SK-N-MC (cell line): ENCODE results near the gene TAOK1.
A peak's percentile ranks its signal among the peaks of the same experiment; 100 is the strongest.

Experiments used
- DNase-seq: peaks from one replicate; pipeline ENCODE4 v3.0.0-alpha.2; 2011; ENCODE audit warnings: low read depth, low spot score
- H3K27ac ChIP-seq: fragments of 200-600 bp; sonication (generic); 2 replicates; pipeline ENCODE4 v1.5.1; 2016; ENCODE audit warnings: mixed run types
- H3K36me3 ChIP-seq: fragments of 200-600 bp; sonication (generic); 2 replicates; pipeline ENCODE4 v1.6.1; 2017; ENCODE audit warnings: antibody characterized with exemption, low read length, mixed read lengths; ENCODE audit not compliant: insufficient read depth
- H3K4me3 ChIP-seq: fragments of 200-600 bp; sonication (generic); 2 replicates; pipeline ENCODE4 v1.5.1; 2016
- H3K9ac ChIP-seq: fragments of 200-600 bp; sonication (generic); 2 replicates; pipeline ENCODE4 v1.8.0; 2017; ENCODE audit warnings: mixed run types, mixed read lengths; ENCODE audit not compliant: insufficient read length
- H3K9me3 ChIP-seq: fragments of 200-600 bp; sonication (generic); 2 replicates; pipeline ENCODE4 v1.6.1; 2017; ENCODE audit warnings: low read depth, mild to moderate bottlenecking, antibody characterized with exemption, low read length, moderate library complexity, mixed read lengths
- EZH2 ChIP-seq: fragments of 200-600 bp; sonication (generic); IDR thresholded peaks from one replicate; pipeline ENCODE4 v1.6.1; 2017; ENCODE audit warnings: antibody characterized with exemption
- FOXP2 ChIP-seq: optimal IDR thresholded peaks from 2 replicates; pipeline ENCODE3; 2011; ENCODE audit warnings: mild to moderate bottlenecking, moderate library complexity; ENCODE audit not compliant: insufficient read depth; ENCODE audit errors: extremely low read length, control extremely low read depth
- POLR2AphosphoS5 ChIP-seq: IDR thresholded peaks from 2 replicates; pipeline ENCODE4 v1.6.1; 2012; ENCODE audit warnings: mild to moderate bottlenecking, low read depth, low read length, borderline replicate concordance

TAOK1 gene

GRCh38 chr17:29588562-29589411 lies 198.6 kb downstream of the TAOK1 start:
- H3K27ac ChIP-seq = no peak overlapping the region
- peak overlapping the region; percentile 88 for H3K4me3 ChIP-seq
- TF ChIP-seq POLR2AphosphoS5 (no peak), EZH2 (no peak), FOXP2 (no peak)
- H3K36me3 ChIP-seq = no peaks in the 10 kb centered on the region
- no peaks in the 10 kb centered on the region for H3K9me3 ChIP-seq
- H3K9ac ChIP-seq = peak overlapping the region; percentile 75
- no peak for DNase-seq

- Histone ChIP-seq H3K9me3 (no peaks in the 10 kb centered on the region), H3K9ac (peak within 1 kb of the TSS; percentile 75), H3K27ac (peak within 1 kb of the TSS; percentile 47), H3K36me3 (no peaks in the 10 kb centered on the region), H3K4me3 (peak within 1 kb of the TSS; percentile 88)
- no peak for DNase-seq
- no peak for TF ChIP-seq EZH2
- TF ChIP-seq POLR2AphosphoS5 = peak; percentile 16; the same call in 1 of the 2 replicates
- TF ChIP-seq FOXP2 = no peak
Measured at GRCh38 chr17:29589524-29590410, 199.6 kb downstream of the TAOK1 start, which contains the start of gene GIT1. Gene GIT1, minus strand, starts transcription at chr17:29589648. Its CDS starts 270 bp downstream, at chr17:29589378.

GRCh38 chr17:29590411-29591145 lies 200.4 kb downstream of the TAOK1 start:
- Histone ChIP-seq H3K4me3 (peak overlapping the region; percentile 80), H3K27ac (peak overlapping the region; percentile 22), H3K9me3 (no peaks in the 10 kb centered on the region), H3K36me3 (no peaks in the 10 kb centered on the region), H3K9ac (peak overlapping the region; percentile 73)
- TF ChIP-seq POLR2AphosphoS5 = no peak; the same call in 1 of the 2 replicates
- DNase-seq = no peak

- Histone ChIP-seq H3K27ac (peak overlapping the region; percentile 22; the same call in 1 of the 2 replicates), H3K36me3 (no peaks in the 10 kb centered on the region), H3K9me3 (no peaks in the 10 kb centered on the region), H3K9ac (peak overlapping the region; percentile 1), H3K4me3 (peak overlapping the region; percentile 80)
- TF ChIP-seq FOXP2 (no peak), EZH2 (no peak), POLR2AphosphoS5 (no peak)
- no peak for DNase-seq
Measured at GRCh38 chr17:29591146-29591736, 201.1 kb downstream of the TAOK1 start.

GRCh38 chr17:29591737-29592608 lies 201.8 kb downstream of the TAOK1 start:
- Histone ChIP-seq H3K27ac (peak overlapping the region; percentile 87), H3K9ac (no peak overlapping the region), H3K9me3 (no peaks in the 10 kb centered on the region), H3K4me3 (peak overlapping the region; percentile 80), H3K36me3 (no peaks in the 10 kb centered on the region)
- peak; percentile 35 for DNase-seq
- TF ChIP-seq POLR2AphosphoS5 (peak; percentile 69), FOXP2 (no peak)

- H3K9ac ChIP-seq = peak within 1 kb of the TSS; percentile 75
- peak within 1 kb of the TSS; percentile 85 for H3K4me3 ChIP-seq
- TF ChIP-seq POLR2AphosphoS5 (no peak), EZH2 (no peak), FOXP2 (no peak)
- no peaks in the 10 kb centered on the region for H3K36me3 ChIP-seq
- H3K27ac ChIP-seq = peak within 1 kb of the TSS; percentile 87
- H3K9me3 ChIP-seq = no peaks in the 10 kb centered on the region
- no peak for DNase-seq
Measured at GRCh38 chr17:29592850-29593551, 202.8 kb downstream of the TAOK1 start, which contains the start of gene ANKRD13B. Gene ANKRD13B, plus strand, starts transcription at chr17:29593132. Its CDS starts 490 bp downstream, at chr17:29593622.
